Measurements from ENCODE around the gene CDK9.

Gene CDK9

GRCh38 chr9:127763918-127764384 lies 21.9 kb upstream of the CDK9 start:
- TF ChIP-seq CTCF (IDR thresholded peaks at IDR 0.05; ENCODE audit: borderline replicate concordance, insufficient read depth, low read depth, low read length), result peak; percentile 53
- no peak overlapping the region for H3K4me3 ChIP-seq (ENCODE audit: low read depth, low read length)

GRCh38 chr9:127765418-127765817 lies 20.4 kb upstream of the CDK9 start:
- H3K4me3 ChIP-seq (ENCODE audit: low read depth, low read length), result no peak overlapping the region
- no peak for TF ChIP-seq CTCF (IDR thresholded peaks at IDR 0.05; ENCODE audit: borderline replicate concordance, insufficient read depth, low read depth, low read length)

- no peak for TF ChIP-seq CTCF (IDR thresholded peaks at IDR 0.05; ENCODE audit: borderline replicate concordance, insufficient read depth, low read depth, low read length)
- H3K4me3 ChIP-seq (ENCODE audit: low read depth, low read length), result no peak overlapping the region
These were observed 18.4 kb upstream of the CDK9 start for GRCh38 chr9:127767410-127767809.

- no peak overlapping the region for H3K4me3 ChIP-seq (ENCODE audit: low read depth, low read length)
- no peak for TF ChIP-seq CTCF (IDR thresholded peaks at IDR 0.05; ENCODE audit: borderline replicate concordance, insufficient read depth, low read depth, low read length)
These were observed 17.9 kb upstream of the CDK9 start for GRCh38 chr9:127767909-127768331.

GRCh38 chr9:127768698-127769097 lies 17.1 kb upstream of the CDK9 start:
- no peak for TF ChIP-seq CTCF (IDR thresholded peaks at IDR 0.05; ENCODE audit: borderline replicate concordance, insufficient read depth, low read depth, low read length)

GRCh38 chr9:127769101-127769500 lies 16.7 kb upstream of the CDK9 start:
- H3K4me3 ChIP-seq (ENCODE audit: low read depth, low read length), result no peak overlapping the region
- no peak for TF ChIP-seq CTCF (IDR thresholded peaks at IDR 0.05; ENCODE audit: borderline replicate concordance, insufficient read depth, low read depth, low read length)

More at GRCh38 chr9:127768698-127769097, 17.1 kb upstream of the CDK9 start:
- H3K4me3 ChIP-seq (ENCODE audit: low read depth, low read length), result no peak overlapping the region

- H3K4me3 ChIP-seq (ENCODE audit: low read depth, low read length), result no peak overlapping the region
- no peak for TF ChIP-seq CTCF (IDR thresholded peaks at IDR 0.05; ENCODE audit: borderline replicate concordance, insufficient read depth, low read depth, low read length)
These were observed 15.8 kb upstream of the CDK9 start for GRCh38 chr9:127769929-127770582.
